HEK293 (cell line): Measurements from ENCODE around the gene APOBEC3A.

Experiments
- CTCF ChIA-PET: fragments of 350-600 bp; formaldehyde crosslinking; extraction: SDS; loops from one replicate; lab custom pipeline; 2021; ENCODE audit warnings: antibody characterized with exemption; lab: Yijun Ruan, JAX
- POLR2A ChIA-PET: fragments of 300-600 bp; formaldehyde crosslinking; extraction: SDS; loops from one replicate; lab custom pipeline; 2020; ENCODE audit warnings: antibody characterized with exemption, inconsistent platforms; lab: Yijun Ruan, JAX
- H3K27ac ChIP-seq: fragments of 200-500 bp; sonication (Bioruptor generic); 2 replicates; pipeline ENCODE4 v1.5.1; 2014; ENCODE audit warnings: low read depth, low read length, control low read depth, inconsistent platforms; ENCODE audit errors: extremely low read depth
- H3K36me3 ChIP-seq, 2 experiments: fragments of 200-500 bp in 1 of 2; sonication (Bioruptor generic) in 1 of 2; 1 replicate in 1 of 2; 2 replicates in 1 of 2; pipeline ENCODE4 v1.5.1; 2014 to 2017; ENCODE audit warnings: inconsistent platforms in 2 of 2, low read length in 2 of 2; ENCODE audit not compliant: control insufficient read depth in 2 of 2, insufficient read depth in 1 of 2
- H3K4me1 ChIP-seq: fragments of 200-500 bp; sonication (Bioruptor generic); 2 replicates; pipeline ENCODE4 v1.5.1; 2014; ENCODE audit warnings: mild to moderate bottlenecking, low read length, inconsistent platforms; ENCODE audit not compliant: control insufficient read depth, insufficient read depth
- H3K4me3 ChIP-seq: 2 replicates; pipeline ENCODE4 v1.5.1; 2011; ENCODE audit warnings: low read depth, mild to moderate bottlenecking, control low read depth, low read length, moderate library complexity
- H3K9me3 ChIP-seq: fragments of 200-500 bp; sonication (Bioruptor generic); 2 replicates; pipeline ENCODE4 v1.5.1; 2014; ENCODE audit warnings: low read depth, low read length, inconsistent platforms; ENCODE audit not compliant: control insufficient read depth, insufficient read depth
- CTCF ChIP-seq: fragments of 450-650 bp; formaldehyde crosslinking; IDR thresholded peaks from 2 replicates; pipeline ENCODE4 v1.5.1; 2016; ENCODE audit warnings: missing biosample characterization, missing genetic modification characterization
- EGR2 ChIP-seq: fragments of 450-650 bp; formaldehyde crosslinking; IDR thresholded peaks from 2 replicates; pipeline ENCODE4 v1.5.1; 2016; ENCODE audit warnings: low read depth, missing biosample characterization, missing genetic modification characterization
- GLIS1 ChIP-seq: fragments of 450-650 bp; formaldehyde crosslinking; IDR thresholded peaks from 2 replicates; pipeline ENCODE4 v1.5.1; 2016; ENCODE audit warnings: missing biosample characterization, missing genetic modification characterization
- GLIS2 ChIP-seq: fragments of 450-650 bp; formaldehyde crosslinking; IDR thresholded peaks from 2 replicates; pipeline ENCODE4 v1.5.1; 2016; ENCODE audit warnings: missing biosample characterization, missing genetic modification characterization
- IKZF3 ChIP-seq: fragments of 450-650 bp; IDR thresholded peaks from 2 replicates; pipeline ENCODE4 v1.5.0; 2018; ENCODE audit warnings: missing biosample characterization, mild to moderate bottlenecking, missing genetic modification characterization, moderate library complexity
- KLF1 ChIP-seq: fragments of 450-650 bp; formaldehyde crosslinking; IDR thresholded peaks from 2 replicates; pipeline ENCODE4 v1.5.1; 2016; ENCODE audit warnings: missing biosample characterization, missing genetic modification characterization
- KLF8 ChIP-seq: fragments of 450-650 bp; formaldehyde crosslinking; IDR thresholded peaks from 2 replicates; pipeline ENCODE4 v1.5.1; 2016; ENCODE audit warnings: missing biosample characterization, missing genetic modification characterization
- MZF1 ChIP-seq: fragments of 450-650 bp; formaldehyde crosslinking; IDR thresholded peaks from 2 replicates; pipeline ENCODE4 v1.5.1; 2017; ENCODE audit warnings: missing biosample characterization, missing genetic modification characterization, borderline replicate concordance
- PRDM1 ChIP-seq: fragments of 450-650 bp; formaldehyde crosslinking; IDR thresholded peaks from 2 replicates; pipeline ENCODE4; 2016; ENCODE audit warnings: missing biosample characterization, missing genetic modification characterization
- PRDM10 ChIP-seq: fragments of 450-650 bp; formaldehyde crosslinking; IDR thresholded peaks from 2 replicates; pipeline ENCODE4 v1.5.1; 2016; ENCODE audit warnings: missing biosample characterization, missing genetic modification characterization
- SETDB1 ChIP-seq: IDR thresholded peaks from one replicate; pipeline ENCODE4 v1.6.1; 2017; ENCODE audit warnings: mild to moderate bottlenecking, low read length, moderate library complexity, mixed read lengths; ENCODE audit not compliant: insufficient read length
- SP3 ChIP-seq: fragments of 450-650 bp; formaldehyde crosslinking; IDR thresholded peaks from 2 replicates; pipeline ENCODE4 v1.5.1; 2016; ENCODE audit warnings: missing biosample characterization, missing genetic modification characterization
- WT1 ChIP-seq: fragments of 450-650 bp; formaldehyde crosslinking; IDR thresholded peaks from 2 replicates; pipeline ENCODE4 v1.5.1; 2016; ENCODE audit warnings: missing biosample characterization, missing genetic modification characterization
- ZBTB17 ChIP-seq: fragments of 450-650 bp; formaldehyde crosslinking; IDR thresholded peaks from 2 replicates; pipeline ENCODE4 v1.5.1; 2016; ENCODE audit warnings: missing biosample characterization, missing genetic modification characterization
- ZFHX2 ChIP-seq: fragments of 450-650 bp; formaldehyde crosslinking; conservative IDR thresholded peaks from 2 replicates; pipeline ENCODE4 v1.5.1; 2016; ENCODE audit warnings: missing biosample characterization, missing genetic modification characterization
- ZIC2 ChIP-seq: fragments of 450-650 bp; formaldehyde crosslinking; IDR thresholded peaks from 2 replicates; pipeline ENCODE4 v1.5.1; 2016; ENCODE audit warnings: missing biosample characterization, missing genetic modification characterization
- ZNF169 ChIP-seq: fragments of 450-650 bp; formaldehyde crosslinking; IDR thresholded peaks from 2 replicates; pipeline ENCODE4 v1.5.1; 2016; ENCODE audit warnings: missing biosample characterization, missing genetic modification characterization
- ZNF341 ChIP-seq: fragments of 450-650 bp; formaldehyde crosslinking; IDR thresholded peaks from 2 replicates; pipeline ENCODE4; 2016; ENCODE audit warnings: low read depth, missing biosample characterization, missing genetic modification characterization
- ZNF366 ChIP-seq: fragments of 450-650 bp; formaldehyde crosslinking; conservative IDR thresholded peaks from 2 replicates; pipeline ENCODE4 v1.5.1; 2016; ENCODE audit warnings: missing biosample characterization, missing genetic modification characterization
- ZNF501 ChIP-seq: fragments of 450-650 bp; formaldehyde crosslinking; IDR thresholded peaks from 2 replicates; pipeline ENCODE4 v1.5.1; 2016; ENCODE audit warnings: missing biosample characterization, missing genetic modification characterization
- ZNF548 ChIP-seq: fragments of 450-650 bp; formaldehyde crosslinking; IDR thresholded peaks from 2 replicates; pipeline ENCODE4 v1.5.1; 2016; ENCODE audit warnings: missing biosample characterization, missing genetic modification characterization
- ZNF580 ChIP-seq: fragments of 450-650 bp; formaldehyde crosslinking; IDR thresholded peaks from 2 replicates; pipeline ENCODE4 v1.5.1; 2016; ENCODE audit warnings: missing biosample characterization, missing genetic modification characterization
- ZNF623 ChIP-seq: fragments of 450-650 bp; formaldehyde crosslinking; IDR thresholded peaks from 2 replicates; pipeline ENCODE4 v1.5.1; 2016; ENCODE audit warnings: missing biosample characterization, missing genetic modification characterization
- ZNF629 ChIP-seq: fragments of 450-650 bp; formaldehyde crosslinking; IDR thresholded peaks from 2 replicates; pipeline ENCODE4 v1.5.1; 2017; ENCODE audit warnings: missing biosample characterization, missing genetic modification characterization
- ZNF76 ChIP-seq: fragments of 450-650 bp; formaldehyde crosslinking; IDR thresholded peaks from 2 replicates; pipeline ENCODE4; 2016; ENCODE audit warnings: low read depth, missing biosample characterization, missing genetic modification characterization, borderline replicate concordance
- TF ChIP-seq, protein P1 (sequence below): fragments of 450-650 bp; IDR thresholded peaks from 2 replicates; pipeline ENCODE4 v1.5.1; 2018; ENCODE audit warnings: missing biosample characterization, mild to moderate bottlenecking, missing genetic modification characterization
- TF ChIP-seq, protein P2 (sequence below): fragments of 450-650 bp; formaldehyde crosslinking; IDR thresholded peaks from 2 replicates; pipeline ENCODE4 v1.5.1; 2017; ENCODE audit warnings: missing biosample characterization, missing genetic modification characterization

The APOBEC3A gene

DNA sequence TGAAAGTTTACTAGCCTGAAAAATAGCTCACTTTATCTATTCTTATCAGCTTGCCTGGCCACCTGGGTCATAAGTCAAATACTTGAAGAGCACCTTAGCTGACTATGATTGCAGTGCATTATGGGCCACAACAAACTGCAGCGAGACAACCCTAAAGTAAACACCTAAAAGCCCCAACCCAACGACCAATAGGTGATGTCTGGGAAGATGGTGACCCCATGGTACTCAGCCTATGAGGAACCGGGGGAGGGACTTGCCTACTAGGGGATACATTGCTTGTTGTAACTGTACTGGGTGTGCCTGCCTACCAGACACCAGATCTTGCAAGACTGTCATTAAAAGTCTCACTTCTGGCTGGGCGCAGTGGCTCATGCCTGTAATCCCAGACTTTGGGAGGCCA is 35.6 kb upstream of the APOBEC3A start (continued):
- TF ChIP-seq, protein P1, sequence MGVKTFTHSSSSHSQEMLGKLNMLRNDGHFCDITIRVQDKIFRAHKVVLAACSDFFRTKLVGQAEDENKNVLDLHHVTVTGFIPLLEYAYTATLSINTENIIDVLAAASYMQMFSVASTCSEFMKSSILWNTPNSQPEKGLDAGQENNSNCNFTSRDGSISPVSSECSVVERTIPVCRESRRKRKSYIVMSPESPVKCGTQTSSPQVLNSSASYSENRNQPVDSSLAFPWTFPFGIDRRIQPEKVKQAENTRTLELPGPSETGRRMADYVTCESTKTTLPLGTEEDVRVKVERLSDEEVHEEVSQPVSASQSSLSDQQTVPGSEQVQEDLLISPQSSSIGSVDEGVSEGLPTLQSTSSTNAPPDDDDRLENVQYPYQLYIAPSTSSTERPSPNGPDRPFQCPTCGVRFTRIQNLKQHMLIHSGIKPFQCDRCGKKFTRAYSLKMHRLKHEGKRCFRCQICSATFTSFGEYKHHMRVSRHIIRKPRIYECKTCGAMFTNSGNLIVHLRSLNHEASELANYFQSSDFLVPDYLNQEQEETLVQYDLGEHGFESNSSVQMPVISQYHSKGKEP (tag by site-specific recombination): no peak

- CTCF ChIA-PET: interaction anchor here (0.8 to 1.8 kb wide), 11 partner anchors 17 to 156 kb away, joined by 3 to 13 read pairs (median 4); no protein-coding TSS in a partner anchor
- POLR2A ChIA-PET: interaction anchor here (0.6 to 1.3 kb wide), 9 partner anchors 10 to 387 kb away, joined by 3 to 8 read pairs (median 3); partner anchors contain the start of genes APOBEC3B and CBX6
- peaks cover 17% of the 10 kb centered on the region for H3K4me1 ChIP-seq
- TF ChIP-seq ZFHX2 (tag by site-specific recombination) (peak; percentile 58), ZNF629 (tag by site-specific recombination) (no peak), ZNF366 (tag by site-specific recombination) (peak; percentile 100), GLIS1 (tag by site-specific recombination) (peak; percentile 66), PRDM10 (peak; percentile 79), IKZF3 (peak; percentile 100), EGR2 (peak; percentile 69), SP3 (tag by site-specific recombination) (peak; percentile 65), CTCF (tag by site-specific recombination) (peak; percentile 77), ZNF501 (tag by site-specific recombination) (no peak), GLIS2 (tag by site-specific recombination) (peak; percentile 58), ZNF580 (no peak), ZNF623 (tag by site-specific recombination) (no peak), WT1 (tag by site-specific recombination) (peak; percentile 14; the same call in 1 of the 2 replicates), ZIC2 (tag by site-specific recombination) (peak; percentile 25; the same call in 1 of the 2 replicates), ZNF341 (tag by site-specific recombination) (peak; percentile 72), ZBTB17 (tag by site-specific recombination) (peak; percentile 87; the same call in 1 of the 2 replicates), ZNF76 (tag by site-specific recombination) (peak; percentile 81; the same call in 1 of the 2 replicates), SETDB1 (peak; percentile 30), KLF8 (tag by site-specific recombination) (peak; percentile 7; the same call in 1 of the 2 replicates), ZNF548 (tag by site-specific recombination) (0 out of 2 replicates have a peak, but pooled peaks have one; percentile 32), MZF1 (tag by site-specific recombination) (peak; percentile 50; the same call in 1 of the 2 replicates), PRDM1 (peak; percentile 91), KLF1 (tag by site-specific recombination) (0 out of 2 replicates have a peak, but pooled peaks have one; percentile 33), ZNF169 (peak; percentile 81; the same call in 1 of the 2 replicates)
- TF ChIP-seq, protein P2, sequence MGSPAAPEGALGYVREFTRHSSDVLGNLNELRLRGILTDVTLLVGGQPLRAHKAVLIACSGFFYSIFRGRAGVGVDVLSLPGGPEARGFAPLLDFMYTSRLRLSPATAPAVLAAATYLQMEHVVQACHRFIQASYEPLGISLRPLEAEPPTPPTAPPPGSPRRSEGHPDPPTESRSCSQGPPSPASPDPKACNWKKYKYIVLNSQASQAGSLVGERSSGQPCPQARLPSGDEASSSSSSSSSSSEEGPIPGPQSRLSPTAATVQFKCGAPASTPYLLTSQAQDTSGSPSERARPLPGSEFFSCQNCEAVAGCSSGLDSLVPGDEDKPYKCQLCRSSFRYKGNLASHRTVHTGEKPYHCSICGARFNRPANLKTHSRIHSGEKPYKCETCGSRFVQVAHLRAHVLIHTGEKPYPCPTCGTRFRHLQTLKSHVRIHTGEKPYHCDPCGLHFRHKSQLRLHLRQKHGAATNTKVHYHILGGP: no peak
Measured at GRCh38 chr22:38923463-38924346, 33.7 kb upstream of the APOBEC3A start.

More at GRCh38 chr22:38923463-38924346, 33.7 kb upstream of the APOBEC3A start:
- Histone ChIP-seq H3K9me3 (no peaks in the 10 kb centered on the region), H3K27ac (peak overlapping the region; percentile 91), H3K36me3 (no peaks in the 10 kb centered on the region), H3K4me3 (peak overlapping the region; percentile 30)
